ENCODE results near the gene KCNC1. TPM values are rescaled to one million over a fixed set of nuclear protein-coding genes. Genes with fewer than 3 reads are reported as not detected.

The KCNC1 gene
- polyA plus RNA-seq, 1 experiment, result not detected

DNA sequence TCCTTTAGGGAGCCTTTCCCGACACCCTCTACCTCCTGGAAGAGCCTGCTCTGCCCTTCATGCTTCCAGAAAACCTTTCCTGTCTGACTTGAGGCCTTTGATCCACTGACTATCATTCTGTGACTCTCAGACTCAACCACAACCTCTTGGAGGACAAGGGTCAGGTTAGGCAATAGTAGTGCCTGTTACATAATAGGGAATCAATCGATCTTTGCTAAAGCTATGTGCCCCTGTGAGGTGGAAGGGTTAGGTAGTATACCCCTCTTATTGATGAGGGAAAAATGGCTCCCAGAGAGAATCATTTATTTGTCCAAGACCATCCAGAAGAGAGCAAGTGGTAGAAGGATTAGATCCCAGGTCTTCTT lies 16.2 kb downstream of the KCNC1 start:
- ChIA-PET POLR2A (no interaction called here), CTCF (interaction anchor here (1.2 kb wide), 1 partner anchor 20 kb away, joined by 3 read pairs; no protein-coding TSS in a partner anchor)
- peaks cover 31% of the 10 kb centered on the region for H3K27me3 ChIP-seq (ENCODE audit: control insufficient read depth, insufficient read depth, low read length)
- H3K9me3 ChIP-seq (ENCODE audit: control insufficient read depth, insufficient read depth, low read length), result no peaks in the 10 kb centered on the region; the same call in 1 of the 2 replicates
- H3K27ac ChIP-seq (ENCODE audit: low read depth, low read length), result no peak overlapping the region
- no peak overlapping the region for H3K4me3 ChIP-seq (ENCODE audit: low read depth, low read length)
- no peak for DNase-seq (ENCODE audit: low read depth, low spot score)
- TF ChIP-seq, protein P1, sequence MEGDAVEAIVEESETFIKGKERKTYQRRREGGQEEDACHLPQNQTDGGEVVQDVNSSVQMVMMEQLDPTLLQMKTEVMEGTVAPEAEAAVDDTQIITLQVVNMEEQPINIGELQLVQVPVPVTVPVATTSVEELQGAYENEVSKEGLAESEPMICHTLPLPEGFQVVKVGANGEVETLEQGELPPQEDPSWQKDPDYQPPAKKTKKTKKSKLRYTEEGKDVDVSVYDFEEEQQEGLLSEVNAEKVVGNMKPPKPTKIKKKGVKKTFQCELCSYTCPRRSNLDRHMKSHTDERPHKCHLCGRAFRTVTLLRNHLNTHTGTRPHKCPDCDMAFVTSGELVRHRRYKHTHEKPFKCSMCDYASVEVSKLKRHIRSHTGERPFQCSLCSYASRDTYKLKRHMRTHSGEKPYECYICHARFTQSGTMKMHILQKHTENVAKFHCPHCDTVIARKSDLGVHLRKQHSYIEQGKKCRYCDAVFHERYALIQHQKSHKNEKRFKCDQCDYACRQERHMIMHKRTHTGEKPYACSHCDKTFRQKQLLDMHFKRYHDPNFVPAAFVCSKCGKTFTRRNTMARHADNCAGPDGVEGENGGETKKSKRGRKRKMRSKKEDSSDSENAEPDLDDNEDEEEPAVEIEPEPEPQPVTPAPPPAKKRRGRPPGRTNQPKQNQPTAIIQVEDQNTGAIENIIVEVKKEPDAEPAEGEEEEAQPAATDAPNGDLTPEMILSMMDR (IDR thresholded peaks at IDR 0.05; ENCODE audit: low read depth, low read length), result no peak

DNA sequence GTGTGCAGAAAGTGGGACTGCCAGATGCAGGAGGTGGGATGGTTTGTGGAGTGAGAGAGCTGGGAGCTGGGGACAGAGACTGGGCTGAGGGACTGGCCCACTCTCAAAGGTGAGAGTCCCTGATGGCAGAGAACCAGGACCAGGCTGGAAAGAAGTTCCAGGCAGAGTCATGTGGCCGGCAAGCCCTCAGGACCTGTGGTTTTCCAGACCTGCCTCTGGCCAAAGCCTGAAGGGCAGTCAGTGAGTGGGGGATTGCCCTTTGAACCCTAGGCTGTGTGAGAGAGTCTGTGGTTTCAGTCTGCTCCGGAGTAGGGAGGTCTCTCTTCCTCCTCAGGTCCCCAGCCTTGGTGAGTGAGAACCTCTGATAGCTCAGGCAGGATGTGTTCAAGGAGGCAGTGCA lies 17.0 kb downstream of the KCNC1 start:
- DNase-seq (ENCODE audit: low read depth, low spot score), result no peak
- Histone ChIP-seq H3K4me3 (ENCODE audit: low read depth, low read length) (no peak overlapping the region), H3K9me3 (ENCODE audit: control insufficient read depth, insufficient read depth, low read length) (no peaks in the 10 kb centered on the region; the same call in 1 of the 2 replicates), H3K27me3 (ENCODE audit: control insufficient read depth, insufficient read depth, low read length) (peaks cover 36% of the 10 kb centered on the region), H3K27ac (ENCODE audit: low read depth, low read length) (no peak overlapping the region)
- TF ChIP-seq, protein P1 (IDR thresholded peaks at IDR 0.05; ENCODE audit: low read depth, low read length), result no peak
- POLR2A ChIA-PET, result no interaction called here
- CTCF ChIA-PET, result interaction anchor here (0.6 to 1.2 kb wide), 2 partner anchors 20 to 220 kb away, joined by 3 read pairs; no protein-coding TSS in a partner anchor

DNA sequence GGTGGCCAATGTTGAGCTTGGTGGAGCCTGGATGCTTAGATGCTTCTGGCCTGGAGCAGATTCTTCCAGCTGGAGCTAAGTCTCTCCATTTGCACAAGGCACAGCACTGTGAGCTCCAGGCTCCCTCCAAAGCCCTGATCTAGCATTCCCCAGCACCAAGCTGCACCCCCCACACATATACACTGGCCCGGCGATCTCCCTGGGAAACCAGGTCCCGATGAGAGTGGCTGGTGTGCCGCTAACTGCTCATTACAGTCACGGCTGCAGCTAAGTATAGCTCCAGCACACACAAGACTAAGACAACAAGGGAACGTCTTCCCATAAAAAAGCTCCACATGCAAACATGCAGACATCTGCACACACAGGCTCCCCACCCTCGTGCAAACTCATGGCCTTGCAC lies 17.6 kb downstream of the KCNC1 start:
- TF ChIP-seq, protein P1 (IDR thresholded peaks at IDR 0.05; ENCODE audit: low read depth, low read length), result no peak
- Histone ChIP-seq H3K9me3 (ENCODE audit: control insufficient read depth, insufficient read depth, low read length) (no peaks in the 10 kb centered on the region; the same call in 1 of the 2 replicates), H3K27ac (ENCODE audit: low read depth, low read length) (no peak overlapping the region), H3K4me3 (ENCODE audit: low read depth, low read length) (no peak overlapping the region), H3K27me3 (ENCODE audit: control insufficient read depth, insufficient read depth, low read length) (peaks cover 38% of the 10 kb centered on the region)
- CTCF ChIA-PET, result no interaction called here
- POLR2A ChIA-PET, result no interaction called here
- DNase-seq (ENCODE audit: low read depth, low spot score), result no peak

DNA sequence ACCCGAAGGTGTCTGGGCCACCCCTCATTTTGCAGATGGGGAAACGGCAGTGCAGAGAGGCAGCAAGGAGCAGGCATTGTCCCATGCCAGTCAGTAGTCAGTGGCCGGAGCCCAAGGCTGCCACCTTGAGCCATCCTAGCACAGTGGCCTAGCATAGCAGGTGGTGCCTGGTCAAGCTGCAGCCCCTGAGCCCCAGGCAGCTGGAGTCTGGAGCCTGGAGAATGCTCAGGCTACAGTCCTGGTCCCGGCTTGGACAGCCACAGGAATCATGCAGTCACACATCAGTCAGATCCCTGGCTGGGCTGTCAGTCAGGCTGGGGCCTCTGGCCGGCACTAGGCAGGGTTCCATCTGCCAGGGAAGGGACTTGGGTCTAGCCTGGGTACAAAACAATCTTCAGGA lies 18.6 kb downstream of the KCNC1 start:
- DNase-seq (ENCODE audit: low read depth, low spot score), result no peak
- TF ChIP-seq, protein P1 (IDR thresholded peaks at IDR 0.05; ENCODE audit: low read depth, low read length), result no peak
- H3K27ac ChIP-seq (ENCODE audit: low read depth, low read length), result no peak overlapping the region
- ChIA-PET POLR2A (no interaction called here), CTCF (no interaction called here)
- no peaks in the 10 kb centered on the region for H3K9me3 ChIP-seq (ENCODE audit: control insufficient read depth, insufficient read depth, low read length)
- no peak overlapping the region for H3K4me3 ChIP-seq (ENCODE audit: low read depth, low read length)
- peaks cover 36% of the 10 kb centered on the region for H3K27me3 ChIP-seq (ENCODE audit: control insufficient read depth, insufficient read depth, low read length)

DNA sequence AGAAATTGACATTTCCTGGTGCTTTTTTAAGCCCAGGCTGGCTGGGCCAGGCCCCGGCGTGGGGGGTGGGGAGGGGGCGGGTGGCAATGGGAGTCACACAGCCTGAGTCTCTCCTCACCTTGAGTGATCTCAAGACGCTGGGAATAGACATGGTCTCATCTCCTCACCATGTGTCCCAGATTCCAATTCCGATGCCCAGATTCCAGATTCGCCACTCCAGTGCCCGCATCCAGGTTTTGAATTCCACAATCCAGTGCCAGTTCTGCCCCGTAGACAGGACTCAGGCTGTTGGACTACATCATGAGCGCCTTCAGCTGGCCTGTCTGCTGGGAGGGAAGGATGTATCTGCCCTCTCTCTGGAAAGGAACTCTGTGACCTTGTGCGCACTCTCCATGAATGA lies 19.1 kb downstream of the KCNC1 start:
- ChIA-PET POLR2A (no interaction called here), CTCF (no interaction called here)
- no peak for DNase-seq (ENCODE audit: low read depth, low spot score)
- H3K27me3 ChIP-seq (ENCODE audit: control insufficient read depth, insufficient read depth, low read length), result peaks cover 36% of the 10 kb centered on the region
- H3K9me3 ChIP-seq (ENCODE audit: control insufficient read depth, insufficient read depth, low read length), result no peaks in the 10 kb centered on the region
- H3K27ac ChIP-seq (ENCODE audit: low read depth, low read length), result no peak overlapping the region
- no peak overlapping the region for H3K4me3 ChIP-seq (ENCODE audit: low read depth, low read length)
- TF ChIP-seq, protein P1 (IDR thresholded peaks at IDR 0.05; ENCODE audit: low read depth, low read length), result no peak

All from AG04450 (cell line).